Measurements from ENCODE around the gene ARHGEF12. TPM values are rescaled to one million over a fixed set of nuclear protein-coding genes. Genes with fewer than 3 reads are reported as not detected.
A peak's percentile ranks its signal among the peaks of the same experiment; 100 is the strongest.
"Not testable (repeated sequence)": the region's sequence is repeated elsewhere in the genome, so short reads cannot be mapped to it uniquely, and the experiment has no call there.

ARHGEF12 gene
- total RNA-seq, 2 donors from 2014 or later = 113 to 132 TPM

- DNase-seq (ENCODE audit: low spot score) (no peak), ATAC-seq (ENCODE audit: insufficient number of reproducible peaks, low FRiP score, low read depth) (no peak)
- H3K4me3 ChIP-seq = no peak overlapping the region
- no peaks in the 10 kb centered on the region for H3K9me3 ChIP-seq
- no peak overlapping the region for H3K27ac ChIP-seq
- no peaks in the 10 kb centered on the region for H3K36me3 ChIP-seq
- TF ChIP-seq CTCF (IDR thresholded peaks at IDR 0.05) = no peak
- H3K4me1 ChIP-seq (ENCODE audit: control insufficient read depth in 1 of 2, low read depth in 2 of 2) = no peaks in the 10 kb centered on the region
- H3K27me3 ChIP-seq (replicated peaks; ENCODE audit: insufficient read depth) = peaks cover 5% of the 10 kb centered on the region
Observed at GRCh38 chr11:120501976-120502755, 166.0 kb downstream of the ARHGEF12 start.

DNA sequence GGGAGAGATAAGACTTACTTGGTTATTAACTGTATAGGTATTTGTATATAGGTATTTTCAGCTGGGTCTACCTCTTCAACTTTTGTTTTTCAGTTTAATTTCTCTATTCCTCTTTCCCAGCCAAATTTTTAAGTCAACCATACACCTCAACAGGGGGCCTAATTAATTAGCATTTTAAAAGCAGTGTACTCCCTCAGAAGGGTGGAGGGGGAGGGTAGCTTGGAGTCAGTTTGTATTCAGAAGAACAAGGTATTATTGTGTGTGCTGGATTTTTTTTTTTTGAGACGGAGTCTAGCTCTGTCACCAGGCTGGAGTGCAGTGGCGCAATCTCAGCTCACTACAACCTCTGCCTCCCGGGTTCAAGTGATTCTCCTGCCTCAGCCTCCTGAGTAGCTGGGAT lies 167.3 kb downstream of the ARHGEF12 start:
- not testable (repeated sequence) for H3K27ac ChIP-seq; H3K27me3 ChIP-seq (replicated peaks; ENCODE audit: insufficient read depth); ATAC-seq (ENCODE audit: insufficient number of reproducible peaks, low FRiP score, low read depth); H3K9me3 ChIP-seq; DNase-seq (ENCODE audit: low spot score); H3K36me3 ChIP-seq; H3K4me3 ChIP-seq; H3K4me1 ChIP-seq (ENCODE audit: control insufficient read depth in 1 of 2, low read depth in 2 of 2)

DNA sequence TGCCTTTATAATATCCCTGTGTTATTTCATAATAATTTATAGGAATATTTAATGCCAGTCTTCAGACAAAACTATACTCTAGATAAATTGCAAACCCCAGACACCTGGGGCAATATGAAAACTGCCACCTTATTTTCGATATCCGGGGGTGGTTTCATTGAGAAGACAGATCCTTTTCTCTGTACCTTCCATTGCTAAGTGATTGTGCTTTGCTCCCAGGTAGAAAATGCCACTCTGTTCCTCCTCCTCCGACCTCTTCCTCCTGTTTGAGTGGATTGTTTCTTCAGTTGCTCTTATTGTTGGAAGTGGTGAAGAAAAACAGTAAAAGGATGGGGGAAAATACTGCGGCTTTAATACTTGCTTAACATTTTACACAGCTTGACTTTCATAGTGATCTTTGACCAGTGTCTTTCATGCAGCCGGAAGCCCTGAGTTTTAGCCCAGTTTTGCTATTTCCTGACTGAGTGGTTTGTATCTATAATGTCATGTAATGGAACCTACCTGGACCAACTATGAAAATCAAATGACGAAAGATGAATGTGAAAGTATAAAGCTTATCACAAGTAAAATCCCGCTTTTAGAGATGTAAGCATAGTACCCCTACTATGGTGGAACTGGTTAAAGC lies 169.7 kb downstream of the ARHGEF12 start:
- no peak overlapping the region for H3K4me3 ChIP-seq
- H3K36me3 ChIP-seq = no peaks in the 10 kb centered on the region
- no peak for DNase-seq (ENCODE audit: low spot score)
- H3K4me1 ChIP-seq (ENCODE audit: control insufficient read depth in 1 of 2, low read depth in 2 of 2) = no peaks in the 10 kb centered on the region
- H3K9me3 ChIP-seq = no peaks in the 10 kb centered on the region
- H3K27me3 ChIP-seq (replicated peaks; ENCODE audit: insufficient read depth) = peaks cover 5% of the 10 kb centered on the region
- no peak for TF ChIP-seq CTCF (IDR thresholded peaks at IDR 0.05)
- no peak overlapping the region for H3K27ac ChIP-seq
- no peak for ATAC-seq (ENCODE audit: insufficient number of reproducible peaks, low FRiP score, low read depth)

GRCh38 chr11:120509346-120510053 lies 173.3 kb downstream of the ARHGEF12 start:
- Histone ChIP-seq H3K4me1 (ENCODE audit: control insufficient read depth in 1 of 2, low read depth in 2 of 2) (no peaks in the 10 kb centered on the region), H3K27me3 (replicated peaks; ENCODE audit: insufficient read depth) (no peaks in the 10 kb centered on the region), H3K4me3 (no peak overlapping the region), H3K9me3 (no peaks in the 10 kb centered on the region), H3K27ac (no peak overlapping the region), H3K36me3 (no peaks in the 10 kb centered on the region)
- TF ChIP-seq CTCF (IDR thresholded peaks at IDR 0.05) = no peak
- ATAC-seq (ENCODE audit: insufficient number of reproducible peaks, low FRiP score, low read depth) (no peak), DNase-seq (ENCODE audit: low spot score) (no peak)

DNA sequence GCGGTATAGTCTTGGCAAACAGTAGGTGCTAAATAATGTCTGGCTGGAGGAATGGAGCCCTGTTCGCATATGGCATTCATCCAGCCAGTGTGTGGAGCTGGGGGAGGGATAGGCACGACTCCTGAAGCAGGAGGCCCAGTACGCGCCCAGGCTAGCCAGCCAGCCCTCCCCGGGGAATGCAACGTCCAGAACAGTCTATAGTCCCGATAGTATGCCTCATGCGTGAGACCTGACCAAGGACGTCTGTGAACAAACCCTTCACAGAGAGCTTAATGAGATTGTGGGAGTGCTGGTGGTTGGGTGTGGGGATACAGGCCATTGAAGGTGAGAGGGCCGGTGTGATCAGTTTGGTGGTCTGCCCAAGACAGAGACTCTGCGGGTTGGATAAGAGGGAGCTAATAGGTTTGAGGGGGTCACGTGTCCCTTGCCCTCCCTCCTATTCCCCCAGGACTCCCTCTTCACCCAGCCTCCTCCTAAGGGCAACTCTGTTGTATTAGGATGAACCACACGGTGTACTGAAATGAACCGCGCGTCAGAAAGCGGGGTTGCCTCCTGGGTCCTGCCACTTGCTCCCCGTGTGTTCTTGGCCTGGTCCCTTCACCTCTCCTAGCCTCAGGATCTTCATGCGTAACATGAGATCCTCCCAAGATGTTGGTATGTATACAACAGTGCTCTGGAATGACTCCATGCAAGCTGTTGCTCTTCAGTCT lies 174.3 kb downstream of the ARHGEF12 start:
- Histone ChIP-seq H3K27me3 (replicated peaks; ENCODE audit: insufficient read depth) (no peaks in the 10 kb centered on the region), H3K36me3 (no peaks in the 10 kb centered on the region), H3K4me3 (peak overlapping the region; percentile 64), H3K9me3 (no peaks in the 10 kb centered on the region), H3K4me1 (ENCODE audit: control insufficient read depth in 1 of 2, low read depth in 2 of 2) (no peaks in the 10 kb centered on the region), H3K27ac (no peak overlapping the region)
- no peak for TF ChIP-seq CTCF (IDR thresholded peaks at IDR 0.05)
- DNase-seq (ENCODE audit: low spot score) = no peak
- no peak for ATAC-seq (ENCODE audit: insufficient number of reproducible peaks, low FRiP score, low read depth)
